ENCODE data around the gene PARP11. TPM values are rescaled to one million over a fixed set of nuclear protein-coding genes. Genes with fewer than 3 reads are reported as not detected.

Gene PARP11, protein sequence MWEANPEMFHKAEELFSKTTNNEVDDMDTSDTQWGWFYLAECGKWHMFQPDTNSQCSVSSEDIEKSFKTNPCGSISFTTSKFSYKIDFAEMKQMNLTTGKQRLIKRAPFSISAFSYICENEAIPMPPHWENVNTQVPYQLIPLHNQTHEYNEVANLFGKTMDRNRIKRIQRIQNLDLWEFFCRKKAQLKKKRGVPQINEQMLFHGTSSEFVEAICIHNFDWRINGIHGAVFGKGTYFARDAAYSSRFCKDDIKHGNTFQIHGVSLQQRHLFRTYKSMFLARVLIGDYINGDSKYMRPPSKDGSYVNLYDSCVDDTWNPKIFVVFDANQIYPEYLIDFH
- 1.8 TPM for polyA plus RNA-seq (2012; ENCODE audit: insufficient read length, low read depth)

DNA sequence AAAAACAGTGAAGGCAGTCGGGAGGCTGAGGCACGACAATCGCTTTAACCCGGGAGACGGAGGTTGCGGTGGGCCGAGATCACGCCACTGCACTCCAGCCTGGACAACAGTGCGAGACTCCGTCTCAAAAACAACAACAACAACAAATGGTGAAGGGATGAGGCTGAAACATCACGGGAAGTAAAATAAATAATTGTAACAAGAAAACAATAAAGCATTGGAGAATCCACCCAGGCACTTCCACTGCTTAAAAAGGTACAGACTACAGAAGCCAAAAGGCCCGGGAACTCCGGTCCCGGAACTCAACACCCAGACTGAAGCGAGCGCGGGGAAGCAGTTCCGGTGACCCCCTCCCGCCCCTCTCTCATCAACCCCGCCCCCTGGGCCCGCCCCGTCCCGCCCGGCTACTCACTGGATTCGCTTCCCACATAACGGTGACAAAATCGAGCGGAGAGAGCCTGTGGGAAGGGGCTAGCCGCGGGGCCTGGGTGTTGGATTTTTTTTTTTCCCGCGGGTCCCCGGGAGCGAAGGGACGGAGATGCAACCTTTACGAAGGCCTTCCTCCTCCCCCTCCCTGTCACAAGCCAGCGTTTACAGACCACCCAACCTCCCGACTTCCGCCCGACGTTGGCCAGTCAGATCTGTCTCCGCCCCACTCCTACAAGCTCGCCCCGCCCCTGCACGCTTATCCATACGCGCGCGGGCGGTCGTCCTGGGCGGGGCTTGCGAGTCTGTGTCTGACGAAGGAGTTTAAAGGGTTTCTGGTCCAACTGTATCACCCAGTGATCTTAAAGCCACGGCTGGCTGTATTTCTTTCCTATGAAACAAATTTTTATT lies at the start of gene PARP11:
PARP11 (minus strand) TSS at position 600 of the 837 bp plus-strand sequence; CDS start at position 430, 170 bp downstream.
- TF ChIP-seq SIN3A (IDR thresholded peaks at IDR 0.05; ENCODE audit: borderline replicate concordance, insufficient read depth, low read length) (no peak; the same call in 1 of the 2 replicates), POLR2AphosphoS5 (IDR thresholded peaks at IDR 0.05; ENCODE audit: low read depth, low read length) (peak; percentile 67), FOXP2 (optimal IDR thresholded peaks at IDR 0.05; ENCODE audit: borderline replicate concordance, extremely low read depth, extremely low read length, insufficient read depth) (peak; percentile 68), TAF1 (IDR thresholded peaks at IDR 0.05; ENCODE audit: borderline replicate concordance, insufficient read depth, low read length) (0 out of 2 replicates have a peak, but pooled peaks have one; percentile 56)
- TF ChIP-seq, protein P1, sequence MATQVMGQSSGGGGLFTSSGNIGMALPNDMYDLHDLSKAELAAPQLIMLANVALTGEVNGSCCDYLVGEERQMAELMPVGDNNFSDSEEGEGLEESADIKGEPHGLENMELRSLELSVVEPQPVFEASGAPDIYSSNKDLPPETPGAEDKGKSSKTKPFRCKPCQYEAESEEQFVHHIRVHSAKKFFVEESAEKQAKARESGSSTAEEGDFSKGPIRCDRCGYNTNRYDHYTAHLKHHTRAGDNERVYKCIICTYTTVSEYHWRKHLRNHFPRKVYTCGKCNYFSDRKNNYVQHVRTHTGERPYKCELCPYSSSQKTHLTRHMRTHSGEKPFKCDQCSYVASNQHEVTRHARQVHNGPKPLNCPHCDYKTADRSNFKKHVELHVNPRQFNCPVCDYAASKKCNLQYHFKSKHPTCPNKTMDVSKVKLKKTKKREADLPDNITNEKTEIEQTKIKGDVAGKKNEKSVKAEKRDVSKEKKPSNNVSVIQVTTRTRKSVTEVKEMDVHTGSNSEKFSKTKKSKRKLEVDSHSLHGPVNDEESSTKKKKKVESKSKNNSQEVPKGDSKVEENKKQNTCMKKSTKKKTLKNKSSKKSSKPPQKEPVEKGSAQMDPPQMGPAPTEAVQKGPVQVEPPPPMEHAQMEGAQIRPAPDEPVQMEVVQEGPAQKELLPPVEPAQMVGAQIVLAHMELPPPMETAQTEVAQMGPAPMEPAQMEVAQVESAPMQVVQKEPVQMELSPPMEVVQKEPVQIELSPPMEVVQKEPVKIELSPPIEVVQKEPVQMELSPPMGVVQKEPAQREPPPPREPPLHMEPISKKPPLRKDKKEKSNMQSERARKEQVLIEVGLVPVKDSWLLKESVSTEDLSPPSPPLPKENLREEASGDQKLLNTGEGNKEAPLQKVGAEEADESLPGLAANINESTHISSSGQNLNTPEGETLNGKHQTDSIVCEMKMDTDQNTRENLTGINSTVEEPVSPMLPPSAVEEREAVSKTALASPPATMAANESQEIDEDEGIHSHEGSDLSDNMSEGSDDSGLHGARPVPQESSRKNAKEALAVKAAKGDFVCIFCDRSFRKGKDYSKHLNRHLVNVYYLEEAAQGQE (IDR thresholded peaks at IDR 0.05; ENCODE audit: insufficient read depth in 1 of 2, low read depth in 2 of 2, low read length in 2 of 2) = no peak

DNA sequence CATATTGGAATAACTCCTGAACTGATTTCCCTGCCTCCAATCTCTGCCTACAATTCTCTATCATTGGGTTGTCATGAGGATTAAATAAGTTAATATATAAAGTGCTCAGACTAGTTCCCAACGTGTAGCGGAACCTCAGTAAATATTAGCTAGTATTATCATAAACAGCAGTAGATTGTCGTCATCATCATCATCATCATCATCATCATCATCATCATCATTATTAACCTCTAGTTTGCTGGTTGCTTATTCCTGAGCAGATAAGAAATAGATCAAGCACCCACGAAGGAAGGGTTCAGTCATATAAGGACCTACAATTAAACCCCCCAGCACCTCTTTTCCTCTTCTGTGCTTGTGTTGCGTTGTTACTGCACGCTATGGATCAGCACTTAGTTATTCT lies 48.8 kb upstream of the PARP11 start:
- TF ChIP-seq TAF1 (IDR thresholded peaks at IDR 0.05; ENCODE audit: borderline replicate concordance, insufficient read depth, low read length) (no peak), SIN3A (IDR thresholded peaks at IDR 0.05; ENCODE audit: borderline replicate concordance, insufficient read depth, low read length) (no peak), FOXP2 (optimal IDR thresholded peaks at IDR 0.05; ENCODE audit: borderline replicate concordance, extremely low read depth, extremely low read length, insufficient read depth) (no peak), POLR2AphosphoS5 (IDR thresholded peaks at IDR 0.05; ENCODE audit: low read depth, low read length) (no peak)
- TF ChIP-seq, protein P1 (IDR thresholded peaks at IDR 0.05; ENCODE audit: insufficient read depth in 1 of 2, low read depth in 2 of 2, low read length in 2 of 2) = no peak

DNA sequence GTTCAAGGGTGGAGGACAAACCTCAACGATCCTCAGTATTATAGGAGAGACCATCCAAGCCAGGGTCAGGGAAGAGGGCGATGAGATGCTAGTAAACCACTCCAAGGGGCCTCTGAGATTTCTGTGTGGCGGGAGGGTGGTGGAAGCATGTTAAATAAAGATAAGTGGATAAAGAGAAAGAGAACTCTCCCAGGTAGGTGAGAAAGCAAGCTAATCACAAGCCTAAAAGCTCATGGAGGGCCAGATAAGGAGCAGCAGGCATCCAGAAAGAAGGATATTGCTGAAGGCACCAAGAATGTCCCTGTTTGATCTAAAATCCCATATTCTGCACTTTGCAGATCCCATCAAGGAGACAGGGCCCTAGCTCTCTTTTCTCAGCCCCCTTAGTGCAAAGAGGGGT lies 48.3 kb upstream of the PARP11 start:
- TF ChIP-seq FOXP2 (optimal IDR thresholded peaks at IDR 0.05; ENCODE audit: borderline replicate concordance, extremely low read depth, extremely low read length, insufficient read depth) (no peak), SIN3A (IDR thresholded peaks at IDR 0.05; ENCODE audit: borderline replicate concordance, insufficient read depth, low read length) (no peak), TAF1 (IDR thresholded peaks at IDR 0.05; ENCODE audit: borderline replicate concordance, insufficient read depth, low read length) (no peak), POLR2AphosphoS5 (IDR thresholded peaks at IDR 0.05; ENCODE audit: low read depth, low read length) (no peak)
- TF ChIP-seq, protein P1 (IDR thresholded peaks at IDR 0.05; ENCODE audit: insufficient read depth in 1 of 2, low read depth in 2 of 2, low read length in 2 of 2) = no peak

DNA sequence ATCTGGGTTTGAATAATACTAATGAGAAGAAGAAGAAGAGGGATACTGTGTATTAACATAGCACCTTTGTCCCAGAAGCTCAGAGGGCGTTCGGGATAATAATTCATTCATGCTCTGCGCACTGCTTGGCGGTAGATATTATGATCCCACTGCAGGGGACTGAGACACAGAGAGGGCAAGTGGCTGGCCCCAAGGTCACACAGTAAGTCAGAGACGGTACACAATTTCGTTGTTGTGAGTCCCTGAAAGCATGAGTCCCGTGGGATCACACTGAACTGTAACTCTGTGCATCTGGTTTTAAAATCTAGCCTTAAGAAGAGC lies 47.9 kb upstream of the PARP11 start:
- TF ChIP-seq SIN3A (IDR thresholded peaks at IDR 0.05; ENCODE audit: borderline replicate concordance, insufficient read depth, low read length) = no peak

DNA sequence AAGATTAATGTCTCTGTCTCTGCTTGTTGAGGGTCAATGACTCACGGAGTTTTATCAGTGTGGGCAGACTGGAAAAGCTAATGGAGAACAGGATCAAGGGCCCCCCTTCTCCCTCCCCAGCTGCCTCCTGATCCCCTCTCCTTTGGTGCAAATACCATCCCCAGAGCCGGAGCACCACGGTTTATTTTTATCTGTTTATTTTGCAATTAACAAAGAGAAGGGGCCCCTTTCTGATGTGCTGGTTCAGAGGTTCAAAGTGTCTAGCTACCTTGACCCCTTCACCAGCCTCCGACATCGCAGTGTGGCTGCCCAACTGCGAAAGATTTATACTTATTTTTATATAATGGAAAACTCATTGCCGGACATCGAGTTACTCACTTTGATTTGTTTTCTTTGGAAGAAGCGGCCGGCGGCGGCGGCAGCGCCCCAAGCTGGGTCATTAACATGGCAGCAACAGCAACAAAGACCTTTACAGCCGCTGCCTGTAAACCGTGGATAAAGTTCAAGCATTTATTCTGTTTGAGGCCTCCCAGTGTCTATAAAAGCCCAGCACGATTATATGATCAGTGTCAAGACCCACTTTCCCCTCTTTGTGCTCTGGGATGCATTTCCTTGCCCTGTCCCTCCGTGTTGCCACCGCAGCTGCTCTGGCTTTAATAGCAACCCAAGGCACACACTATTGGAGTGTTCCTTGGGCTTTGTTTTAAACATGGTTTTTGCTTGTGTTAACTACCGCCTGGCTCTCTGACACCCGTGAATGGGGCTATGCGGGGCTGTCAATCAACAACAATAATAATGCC lies 47.4 kb upstream of the PARP11 start:
- TF ChIP-seq SIN3A (IDR thresholded peaks at IDR 0.05; ENCODE audit: borderline replicate concordance, insufficient read depth, low read length) = no peak
- TF ChIP-seq POLR2AphosphoS5 (IDR thresholded peaks at IDR 0.05; ENCODE audit: low read depth, low read length) = no peak
- TF ChIP-seq, protein P1 (IDR thresholded peaks at IDR 0.05; ENCODE audit: insufficient read depth in 1 of 2, low read depth in 2 of 2, low read length in 2 of 2) = no peak
- TF ChIP-seq TAF1 (IDR thresholded peaks at IDR 0.05; ENCODE audit: borderline replicate concordance, insufficient read depth, low read length) = no peak
- no peak for TF ChIP-seq FOXP2 (optimal IDR thresholded peaks at IDR 0.05; ENCODE audit: borderline replicate concordance, extremely low read depth, extremely low read length, insufficient read depth)
